ENCODE results near the gene RPTOR.

The RPTOR gene

GRCh38 chr17:80729761-80730160 lies 185.1 kb downstream of the RPTOR start:
- DNase-seq (ENCODE audit: low spot score), result no peak
- no peak for TF ChIP-seq CTCF (IDR thresholded peaks at IDR 0.05; ENCODE audit: extremely low read depth, insufficient read depth, missing control alignments)
- in situ Hi-C loops (cut with MboI; ENCODE audit: low pct_unique_long_range_greater_than_20kb, low sequenced_read_pairs, unreplicated experiment), result no loop called here

GRCh38 chr17:80730739-80731138 lies 186.1 kb downstream of the RPTOR start:
- no peak for DNase-seq (ENCODE audit: low spot score)
- no peak for TF ChIP-seq CTCF (IDR thresholded peaks at IDR 0.05; ENCODE audit: extremely low read depth, insufficient read depth, missing control alignments)
- in situ Hi-C loops (cut with MboI; ENCODE audit: low pct_unique_long_range_greater_than_20kb, low sequenced_read_pairs, unreplicated experiment), result no loop called here

GRCh38 chr17:80731323-80731722 lies 186.7 kb downstream of the RPTOR start:
- in situ Hi-C loops (cut with MboI; ENCODE audit: low pct_unique_long_range_greater_than_20kb, low sequenced_read_pairs, unreplicated experiment), result no loop called here
- no peak for TF ChIP-seq CTCF (IDR thresholded peaks at IDR 0.05; ENCODE audit: extremely low read depth, insufficient read depth, missing control alignments)
- DNase-seq (ENCODE audit: low spot score), result no peak

GRCh38 chr17:80732268-80732667 lies 187.6 kb downstream of the RPTOR start:
- no peak for DNase-seq (ENCODE audit: low spot score)
- no peak for TF ChIP-seq CTCF (IDR thresholded peaks at IDR 0.05; ENCODE audit: extremely low read depth, insufficient read depth, missing control alignments)
- in situ Hi-C loops (cut with MboI; ENCODE audit: low pct_unique_long_range_greater_than_20kb, low sequenced_read_pairs, unreplicated experiment), result no loop called here

GRCh38 chr17:80737106-80738019 lies 192.7 kb downstream of the RPTOR start:
- in situ Hi-C loops (cut with MboI; ENCODE audit: low pct_unique_long_range_greater_than_20kb, low sequenced_read_pairs, unreplicated experiment), result no loop called here
- DNase-seq (ENCODE audit: low spot score), result peak; percentile 85
- peak; percentile 52 for TF ChIP-seq CTCF (IDR thresholded peaks at IDR 0.05; ENCODE audit: extremely low read depth, insufficient read depth, missing control alignments)

GRCh38 chr17:80738020-80738808 lies 193.6 kb downstream of the RPTOR start:
- no peak for DNase-seq (ENCODE audit: low spot score)
- in situ Hi-C loops (cut with MboI; ENCODE audit: low pct_unique_long_range_greater_than_20kb, low sequenced_read_pairs, unreplicated experiment), result no loop called here
- TF ChIP-seq CTCF (IDR thresholded peaks at IDR 0.05; ENCODE audit: extremely low read depth, insufficient read depth, missing control alignments), result no peak

Measured in GM13977 (cell line).